Embryonic facial prominence (tissue), 1 donor: ENCODE results near the gene ATP8B1.
"Not testable (repeated sequence)": the region's sequence is repeated elsewhere in the genome, so short reads cannot be mapped to it uniquely, and the experiment has no call there.

ENCODE experiments used
- DNase-seq: peaks from one replicate; pipeline ENCODE4 v3.0.0-alpha.2; 2016; ENCODE audit errors: extremely low spot score

The ATP8B1 gene

DNA sequence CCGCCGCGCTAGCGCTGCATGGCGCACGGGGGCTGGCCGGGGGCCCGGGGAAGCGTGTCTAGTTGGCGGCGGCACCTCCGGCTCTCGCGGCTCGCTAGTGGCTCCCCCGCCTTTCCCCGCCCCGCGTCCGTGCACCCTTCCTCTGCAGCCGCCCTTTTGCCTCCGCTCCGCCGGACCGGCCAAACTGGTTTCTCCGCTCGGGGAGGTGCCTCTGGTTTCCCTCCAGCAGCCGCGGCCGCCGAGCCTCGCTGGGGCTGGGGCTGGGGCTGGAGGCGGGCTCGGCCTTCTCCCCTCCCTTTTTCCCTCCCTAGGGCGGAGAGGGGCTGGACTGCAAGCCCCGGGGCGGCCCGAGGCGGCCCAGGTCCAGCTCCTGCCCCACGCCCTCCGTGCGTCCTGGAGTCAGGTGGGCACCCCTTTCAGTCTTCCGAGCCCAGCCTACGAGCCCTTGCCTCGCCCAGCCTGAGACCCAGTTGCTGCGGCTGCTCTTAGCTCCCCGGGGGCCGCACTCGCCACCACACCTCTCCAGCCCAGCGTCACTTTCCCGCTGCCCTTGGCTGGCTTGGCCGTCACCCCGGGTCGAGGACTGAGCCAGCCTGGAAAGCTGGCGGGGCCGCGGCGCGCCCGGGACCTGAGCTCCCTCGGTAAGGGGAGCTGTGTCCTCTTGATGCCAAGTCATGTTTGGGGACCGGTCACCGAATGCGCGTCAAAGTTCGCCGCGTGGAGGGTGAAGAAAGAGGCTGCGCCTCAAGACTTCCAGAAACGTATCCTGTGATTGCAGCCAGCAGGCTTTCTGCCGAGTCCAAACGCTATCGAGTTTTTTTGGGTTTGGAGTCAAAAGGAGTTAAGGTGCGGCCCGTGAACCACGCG lies at the start of gene ATP8B1:
TSS of gene ATP8B1 (minus strand) at position 213 of the 867 bp plus-strand sequence. CDS start 71,508 bp downstream, outside the sequence.
- no peak for DNase-seq

DNA sequence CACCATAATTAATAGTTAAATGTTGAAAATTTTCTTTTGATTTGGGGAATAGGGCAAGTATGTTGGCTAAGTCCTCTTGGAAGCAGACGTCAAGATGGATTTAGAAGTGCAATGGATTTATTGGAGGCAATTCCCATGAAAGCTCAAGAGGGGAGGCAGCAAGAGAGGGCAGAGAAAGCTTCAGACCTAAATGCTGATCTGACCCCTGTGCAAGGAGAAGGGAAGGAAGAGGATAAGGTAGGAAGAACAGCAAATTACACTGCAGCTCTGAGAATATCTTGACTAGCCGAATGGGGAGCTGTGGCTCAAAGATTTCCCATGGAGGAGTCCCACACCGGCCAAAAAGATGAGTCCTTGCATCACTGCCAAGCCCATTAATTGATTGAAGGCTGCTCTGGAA lies 46.9 kb upstream of the ATP8B1 start:
- no peak for DNase-seq

DNA sequence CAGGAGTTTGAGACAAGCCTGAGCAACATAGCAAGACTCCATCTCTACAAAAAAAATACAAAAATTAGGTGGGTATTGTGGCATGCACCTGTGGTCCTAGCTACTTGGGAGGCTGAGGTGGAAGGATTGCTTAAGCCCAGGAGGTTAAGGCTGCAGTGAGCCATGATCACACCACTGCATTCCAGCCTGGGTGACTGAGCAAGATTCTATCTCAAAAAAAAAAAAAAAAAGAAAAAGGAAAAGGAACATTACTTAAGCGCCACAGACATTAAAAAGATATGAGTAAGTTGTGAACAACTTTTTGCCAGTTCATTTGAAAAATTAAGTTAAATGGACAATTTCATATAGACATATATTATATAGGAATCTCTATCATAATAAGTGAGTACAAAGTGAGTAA lies 45.3 kb upstream of the ATP8B1 start:
- not testable (repeated sequence) for DNase-seq

DNA sequence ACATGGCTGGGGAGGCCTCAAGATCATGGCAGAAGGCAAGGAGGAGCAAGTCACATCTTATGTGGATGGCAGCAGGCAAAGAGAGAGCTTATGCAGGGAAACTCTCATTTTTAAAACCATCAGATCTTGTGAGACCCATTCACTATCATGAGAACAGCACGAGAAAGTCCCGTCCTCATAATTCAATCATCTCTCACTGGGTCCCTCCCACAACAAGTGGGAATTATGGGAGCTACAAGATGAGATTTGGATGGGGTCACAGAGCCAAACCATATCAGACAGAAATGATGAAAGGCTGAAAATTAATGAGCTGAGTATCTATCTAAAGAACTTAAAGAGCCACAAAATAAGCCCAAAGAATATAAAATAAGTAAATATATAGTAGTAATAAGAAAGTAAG lies 44.3 kb upstream of the ATP8B1 start:
- not testable (repeated sequence) for DNase-seq

DNA sequence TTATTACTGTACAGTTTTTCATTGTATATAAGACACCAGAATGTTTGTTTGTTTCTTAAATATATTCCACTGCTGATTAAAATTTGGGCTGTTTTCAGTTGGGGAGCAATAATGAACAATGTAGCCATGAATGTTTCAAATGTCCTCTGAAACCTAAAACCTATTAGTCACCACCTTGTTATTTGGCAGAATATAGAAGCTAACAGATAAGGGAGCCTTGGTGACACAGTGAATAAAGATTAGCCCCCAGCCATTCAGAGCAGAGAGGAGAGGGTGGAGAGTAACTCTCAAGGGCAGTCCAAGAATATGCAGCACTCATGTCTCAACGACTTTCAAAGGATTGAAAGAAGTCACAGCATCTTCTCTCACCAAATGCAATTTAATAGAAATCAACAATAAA lies 43.1 kb upstream of the ATP8B1 start:
- DNase-seq, result no peak

DNA sequence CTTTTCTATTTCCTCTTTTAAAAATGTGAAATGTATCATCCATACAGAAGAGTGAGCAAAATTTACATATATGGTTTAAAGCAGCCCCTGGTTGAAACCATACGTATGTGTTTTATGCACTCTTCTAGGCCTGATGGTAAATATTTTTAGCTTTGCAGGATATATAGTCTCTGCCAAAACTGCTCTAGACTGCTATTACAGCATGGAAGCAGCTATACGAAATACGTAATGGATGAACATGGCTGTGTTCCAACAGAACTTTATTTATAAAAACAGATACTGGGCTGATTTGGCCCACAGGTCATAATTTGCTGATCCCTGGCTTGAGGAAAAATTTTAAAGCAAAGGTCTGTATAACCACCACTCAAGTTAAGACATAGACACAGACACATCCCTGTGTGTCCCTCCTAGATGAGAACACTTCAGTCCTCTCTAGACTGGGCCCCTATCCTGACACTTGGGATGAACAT lies 42.5 kb upstream of the ATP8B1 start:
- DNase-seq, result no peak

DNA sequence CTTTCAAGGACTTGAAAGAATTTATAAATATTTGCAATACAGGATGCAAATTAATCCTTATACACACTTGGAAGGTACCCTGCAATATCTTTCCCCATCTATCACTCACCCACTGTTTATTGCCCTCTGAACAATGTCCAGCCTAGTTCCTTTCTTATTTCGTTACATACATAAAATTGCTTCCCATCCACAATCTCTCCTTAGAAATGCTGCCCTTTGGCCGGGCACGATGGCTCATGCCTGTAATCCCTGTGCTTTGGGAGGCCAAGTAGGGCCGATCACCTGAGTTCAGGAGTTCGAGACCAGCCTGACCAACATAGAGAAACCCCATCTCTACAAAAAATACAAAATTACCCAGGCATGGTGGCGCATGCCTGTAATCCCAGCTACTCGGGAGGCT lies 41.2 kb upstream of the ATP8B1 start:
- no peak for DNase-seq

DNA sequence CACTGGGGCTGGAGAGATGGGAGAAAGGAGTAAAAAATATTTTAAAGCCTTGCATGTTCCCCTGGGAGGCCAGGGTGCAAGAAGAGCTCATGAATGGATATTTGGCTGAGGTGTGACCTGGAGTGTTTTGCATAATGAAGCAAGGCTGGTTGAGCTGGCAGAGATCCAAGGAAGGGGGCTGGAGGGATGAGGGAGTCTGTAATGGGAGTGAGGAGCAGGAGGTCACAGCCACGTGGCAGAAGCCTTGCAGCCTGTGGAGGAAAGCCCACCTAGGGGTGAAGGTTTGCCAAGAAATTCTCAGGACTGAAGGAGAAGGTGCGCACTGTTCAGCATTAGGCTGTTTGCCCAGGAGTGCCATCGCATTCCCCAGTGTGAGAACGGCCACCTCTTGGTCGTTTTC lies 40.3 kb upstream of the ATP8B1 start:
- DNase-seq, result no peak

DNA sequence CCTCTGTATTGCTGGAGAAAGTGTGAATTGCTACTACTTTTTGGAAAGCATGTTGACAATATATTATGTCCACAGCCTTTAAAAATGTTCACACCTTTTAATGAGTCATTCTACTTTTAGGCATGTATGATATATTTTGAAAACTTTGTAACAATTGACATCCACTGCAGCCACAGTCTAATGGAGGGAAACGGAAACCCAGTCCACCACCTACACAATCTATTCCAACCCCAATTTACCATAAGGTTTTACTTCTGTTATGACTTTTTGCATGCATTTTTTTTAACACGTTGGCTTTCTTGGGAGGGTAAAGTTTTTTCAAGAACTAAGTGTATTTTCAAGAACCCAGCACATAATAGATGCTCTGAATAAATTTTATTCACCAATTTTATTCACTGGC lies 38.5 kb upstream of the ATP8B1 start:
- no peak for DNase-seq

DNA sequence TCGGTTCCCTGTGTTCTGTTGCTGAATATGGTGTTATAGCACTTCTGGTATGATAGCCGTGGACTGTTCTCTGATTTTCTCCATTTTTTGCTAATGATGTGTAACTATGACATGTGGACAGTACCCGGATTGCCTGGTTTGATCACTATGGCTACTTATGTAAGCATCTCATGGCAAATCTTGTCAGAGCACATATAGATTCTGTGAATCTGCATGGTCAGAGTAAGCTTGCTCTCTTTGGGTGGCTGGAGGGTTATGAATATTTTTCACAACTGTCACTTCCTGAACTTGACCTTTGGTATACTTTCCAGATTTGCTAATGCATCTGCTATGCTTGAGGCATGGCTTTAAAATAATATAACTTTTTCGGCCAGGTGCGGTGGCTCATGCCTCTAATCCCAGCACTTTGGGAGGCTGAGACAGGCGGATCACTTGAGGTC lies 36.8 kb upstream of the ATP8B1 start:
- no peak for DNase-seq

DNA sequence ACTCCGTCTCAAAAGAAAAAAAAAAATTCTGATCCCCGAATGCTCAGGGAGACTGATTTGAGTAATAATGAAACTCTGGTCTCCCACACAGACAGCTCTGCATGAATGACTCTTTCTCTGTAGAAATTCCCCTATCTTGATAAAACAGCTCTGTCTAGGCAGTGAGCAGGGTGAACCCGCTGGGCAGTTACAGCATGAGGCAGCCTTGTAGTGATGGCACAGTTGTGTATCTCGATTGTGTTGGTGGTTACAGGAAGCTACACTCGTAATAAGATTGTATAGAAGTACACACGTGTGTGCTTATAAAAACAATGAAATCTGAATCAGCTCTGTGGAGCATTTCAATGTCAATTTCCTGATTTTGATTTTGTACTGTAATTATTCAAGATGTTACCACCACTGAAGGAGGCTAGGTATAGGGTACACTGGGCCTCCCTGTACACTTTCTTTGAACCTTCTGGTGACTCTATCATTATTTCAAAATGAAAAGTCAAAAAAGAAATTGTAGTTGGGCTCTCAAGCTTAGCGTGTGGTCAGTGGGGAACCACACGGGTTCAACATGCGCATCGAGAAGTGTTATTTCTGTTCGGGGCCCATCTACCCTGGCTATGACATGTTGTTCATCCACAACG lies 34.9 kb upstream of the ATP8B1 start:
- no peak for DNase-seq

DNA sequence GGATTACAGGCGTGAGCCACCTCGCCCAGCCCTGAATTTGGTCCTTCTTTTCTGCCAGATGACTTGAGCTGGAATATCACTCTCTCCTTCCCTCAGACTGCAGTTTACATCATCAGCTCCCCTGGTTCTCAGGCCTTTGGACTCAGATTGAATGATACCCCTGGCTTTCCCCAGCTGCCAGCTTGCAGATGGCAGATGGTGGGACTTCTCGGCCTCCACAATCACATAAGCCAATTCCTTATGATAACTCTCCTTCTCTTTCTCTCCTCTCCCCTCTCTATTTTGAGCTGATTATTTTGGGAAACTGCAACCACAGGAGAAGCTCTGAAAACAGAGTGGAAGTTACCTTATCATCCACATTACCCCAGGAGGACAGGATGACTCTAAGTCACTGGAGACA lies 33.4 kb upstream of the ATP8B1 start:
- DNase-seq, result no peak

DNA sequence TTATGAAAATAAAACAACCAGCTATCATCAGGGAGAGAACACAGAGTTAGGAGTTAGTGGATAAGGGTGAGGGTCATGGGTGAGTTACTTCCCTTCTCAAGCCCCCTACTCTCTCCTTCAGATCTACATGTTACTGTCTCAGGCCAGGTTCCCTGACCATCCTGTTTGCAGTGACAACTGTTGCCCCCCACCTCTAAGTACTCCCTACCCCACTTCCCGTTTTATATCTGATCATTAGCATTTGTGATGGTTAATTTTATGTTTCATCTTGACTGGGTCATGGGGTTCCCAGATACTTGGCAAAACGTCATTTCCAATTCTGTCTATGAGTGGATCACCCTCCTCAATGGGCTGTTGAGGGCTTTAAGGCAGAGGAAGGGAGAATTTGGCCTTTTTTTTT lies 32.8 kb upstream of the ATP8B1 start:
- DNase-seq, result no peak

DNA sequence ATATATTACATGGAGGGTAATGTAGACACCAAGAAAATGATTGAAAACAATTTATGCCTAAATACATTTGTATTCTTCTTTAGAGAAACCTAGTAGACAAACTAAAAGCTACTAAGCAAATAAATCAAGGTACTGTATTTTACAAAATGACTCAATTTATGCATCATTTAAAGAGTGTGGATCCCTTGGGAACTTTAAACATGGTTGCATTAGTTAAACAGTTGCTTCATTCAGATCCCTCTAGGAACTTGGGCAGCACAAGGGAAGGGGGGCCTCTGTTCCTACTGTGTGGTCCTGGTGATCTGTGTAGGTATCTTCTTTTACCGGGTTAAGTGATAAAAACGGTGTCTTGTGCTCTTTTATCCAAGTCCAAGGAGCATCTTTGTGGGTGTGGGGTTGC lies 31.5 kb upstream of the ATP8B1 start:
- no peak for DNase-seq

DNA sequence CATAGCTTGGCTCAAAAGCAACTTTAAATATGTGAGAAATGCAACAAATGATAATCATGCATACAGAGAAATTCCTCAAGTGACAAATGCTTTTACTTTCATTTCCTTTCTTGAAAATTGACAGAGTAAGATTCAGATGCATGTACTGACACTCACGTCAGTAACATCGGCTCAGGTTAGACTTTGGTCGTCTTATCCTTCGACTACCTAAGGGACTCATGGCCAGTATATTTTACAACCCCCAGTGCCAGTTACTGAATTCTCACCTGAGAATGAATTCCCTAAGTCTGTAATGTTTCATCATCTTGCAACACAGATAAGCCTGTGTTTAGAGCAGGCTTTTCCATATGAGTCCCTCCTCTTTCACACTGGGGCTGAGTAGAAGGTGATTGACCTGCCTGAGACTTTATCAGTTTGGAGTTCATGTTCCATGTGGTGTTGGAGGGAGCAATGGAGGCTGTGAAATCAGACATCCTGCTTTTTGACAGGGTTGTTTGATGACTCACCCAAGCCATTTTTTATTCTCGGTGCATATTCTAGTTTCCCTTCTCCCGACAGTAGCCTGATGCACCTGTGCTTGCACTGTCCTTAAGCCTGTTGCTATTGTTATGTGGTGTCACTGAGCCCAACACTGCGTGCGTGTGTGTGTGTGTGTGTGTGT lies 30.5 kb upstream of the ATP8B1 start:
- DNase-seq, result no peak

DNA sequence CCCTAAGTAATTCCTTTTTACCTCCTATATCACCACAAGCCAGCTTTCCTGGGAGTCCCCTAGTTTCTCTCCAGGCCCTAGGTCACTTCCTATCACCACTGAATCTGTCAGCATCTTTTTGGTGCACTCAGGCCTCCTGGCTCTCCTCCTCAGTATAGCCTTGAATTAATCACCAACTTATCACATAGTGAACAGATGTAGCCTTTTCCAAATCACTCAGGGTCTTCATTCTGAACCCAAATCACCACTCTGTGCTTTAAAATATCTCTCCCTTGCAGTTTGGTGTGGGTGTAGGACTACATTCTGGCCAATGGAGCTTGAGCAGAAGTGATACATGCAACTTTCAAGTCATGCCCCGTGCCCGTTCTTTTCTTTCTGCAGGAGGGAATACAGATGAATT lies 29.6 kb upstream of the ATP8B1 start:
- no peak for DNase-seq

DNA sequence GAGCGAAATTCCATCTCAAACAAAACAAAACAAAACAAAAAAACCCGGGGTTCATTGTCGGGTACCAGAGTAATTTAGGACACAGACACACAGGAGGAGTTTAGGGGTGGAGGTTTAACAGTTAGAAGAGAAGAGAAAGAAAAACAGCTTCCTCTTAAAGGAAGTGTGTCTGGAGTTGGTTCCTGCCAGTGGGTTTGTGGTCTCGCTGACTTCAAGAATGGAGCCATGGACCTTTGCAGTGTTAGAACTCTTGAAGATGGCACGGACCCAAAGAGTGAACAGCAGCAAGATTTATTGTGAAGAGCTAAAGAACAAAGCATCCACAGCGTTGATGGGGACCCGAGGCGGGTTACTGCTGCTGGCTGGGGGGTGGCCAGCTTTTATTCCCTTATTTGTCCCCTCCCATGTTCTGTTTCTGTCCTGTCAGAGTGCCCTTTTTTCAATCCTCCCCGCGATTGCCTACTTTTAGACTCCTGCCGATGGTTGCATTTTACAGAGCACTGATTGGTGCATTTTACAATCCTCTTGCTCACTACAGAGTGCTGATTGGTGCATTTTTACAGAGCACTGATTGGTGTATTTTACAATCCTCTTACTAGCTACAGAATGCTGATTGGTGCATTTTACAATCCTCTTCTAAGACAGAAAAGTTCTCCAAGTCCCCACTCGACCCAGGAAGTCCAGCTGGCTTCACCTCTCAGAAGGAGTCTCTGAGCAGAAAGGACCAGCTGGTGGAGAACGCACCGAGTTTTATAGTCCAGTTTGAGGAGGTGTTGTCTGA lies 28.7 kb upstream of the ATP8B1 start:
- DNase-seq, result no peak

DNA sequence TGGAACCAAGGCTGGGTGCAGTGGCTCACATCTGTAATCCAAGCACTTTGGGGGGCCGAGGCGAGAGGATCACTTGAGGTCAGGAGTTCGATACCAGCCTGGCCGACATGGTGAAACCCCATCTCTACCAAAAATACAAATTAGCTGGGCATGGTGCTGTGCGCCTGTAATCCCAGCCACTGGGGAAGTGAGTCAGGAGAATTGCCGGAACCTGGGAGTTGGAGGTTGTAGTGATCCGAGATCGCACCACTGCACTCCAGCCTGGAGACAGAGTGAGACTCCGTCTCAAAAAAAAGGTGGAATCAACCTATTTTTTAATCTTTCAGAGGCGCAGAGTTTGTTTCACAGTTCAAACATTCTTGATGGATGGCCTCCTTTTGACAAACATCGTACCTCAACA lies 24.5 kb upstream of the ATP8B1 start:
- DNase-seq, result no peak

DNA sequence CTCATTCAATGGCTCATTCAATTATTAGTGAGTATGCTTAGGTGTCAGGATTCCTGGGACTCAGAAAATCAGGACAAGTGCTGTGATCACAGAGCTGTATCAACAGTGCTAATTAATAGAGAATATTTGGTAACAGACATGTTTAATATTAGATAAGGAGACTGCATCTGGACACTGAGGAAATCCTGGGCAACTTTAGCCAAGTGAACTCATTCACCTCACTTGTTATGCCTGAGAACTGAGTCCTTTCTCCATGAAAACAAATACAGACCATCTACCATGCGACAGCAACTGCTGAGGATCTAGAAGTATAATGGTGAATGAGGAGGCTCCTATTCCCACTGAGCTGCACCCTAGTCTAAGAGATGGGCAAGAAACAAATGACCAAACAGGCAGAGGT lies 23.1 kb upstream of the ATP8B1 start:
- DNase-seq, result no peak

DNA sequence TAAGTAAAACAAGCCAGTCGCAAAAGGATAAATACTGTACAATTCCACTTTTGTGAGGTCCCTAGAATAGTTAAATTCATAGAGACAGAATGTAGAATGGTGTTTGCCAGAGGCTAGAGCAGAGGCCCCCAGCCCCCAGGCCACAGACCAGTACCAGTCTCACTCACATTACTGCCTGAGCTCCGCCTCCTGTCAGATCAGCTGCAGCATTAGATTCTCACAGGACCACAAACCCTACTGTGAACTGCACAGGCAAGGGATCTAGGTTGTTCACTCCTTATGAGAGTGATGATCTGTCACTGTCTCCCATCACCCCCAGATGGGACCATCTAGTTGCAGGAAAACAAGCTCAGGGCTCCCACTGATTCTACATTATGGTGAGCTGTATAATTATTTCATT lies 17.5 kb upstream of the ATP8B1 start:
- not testable (repeated sequence) for DNase-seq

DNA sequence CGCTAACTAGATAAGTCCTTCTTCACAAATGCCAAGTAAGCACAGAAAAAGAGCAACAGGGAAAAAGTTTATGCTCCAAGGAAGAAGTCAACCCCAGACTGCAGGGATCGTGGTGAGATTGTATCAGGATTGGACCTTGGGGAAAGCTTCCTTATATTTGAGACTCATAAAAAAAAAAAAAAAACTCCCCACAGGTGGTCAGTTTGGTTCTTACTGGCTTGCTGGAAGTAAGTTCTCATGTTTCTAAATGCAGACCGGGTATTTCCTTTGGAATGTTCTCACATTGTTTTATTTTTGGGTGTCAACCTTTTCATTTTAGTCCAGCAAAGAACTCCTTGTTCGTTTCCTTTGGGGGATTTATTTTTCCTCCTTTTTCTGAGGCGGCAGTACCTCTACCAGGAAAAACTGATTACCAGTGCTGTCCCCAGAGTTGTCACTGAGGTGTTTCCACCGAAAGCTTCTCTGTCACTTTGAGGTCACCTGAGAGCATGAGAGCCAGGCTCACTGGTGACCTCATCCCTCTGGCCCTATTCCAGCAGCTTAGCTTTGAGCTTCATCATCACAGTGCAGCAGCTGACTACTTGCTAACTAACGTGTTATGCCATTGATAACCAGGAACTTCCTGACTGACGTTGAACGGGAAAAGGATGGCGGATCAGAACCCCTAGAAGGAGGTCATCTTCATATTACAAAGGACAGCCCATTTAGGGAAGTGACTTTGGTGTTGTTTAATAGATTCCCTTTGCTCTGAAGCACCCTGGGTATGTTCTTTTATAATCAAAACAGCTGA lies 16.8 kb upstream of the ATP8B1 start:
- no peak for DNase-seq
